ENCODE data around the gene CCDC137. TPM values are rescaled to one million over a fixed set of nuclear protein-coding genes. Genes with fewer than 3 reads are reported as not detected.

The CCDC137 gene
- total RNA-seq, 1 donor from 2014 or later: 33.8 TPM

GRCh38 chr17:81640011-81640410 is 26.5 kb upstream of the CCDC137 start:
- no peaks in the 10 kb centered on the region for H3K36me3 Mint-ChIP-seq (ENCODE audit: unreplicated experiment)
- no peak overlapping the region for H3K27ac Mint-ChIP-seq (ENCODE audit: unreplicated experiment)
- H3K4me3 Mint-ChIP-seq (ENCODE audit: unreplicated experiment): no peak overlapping the region
- DNase-seq: no peak
- peaks cover 4% of the 10 kb centered on the region for H3K27me3 Mint-ChIP-seq (ENCODE audit: unreplicated experiment)
- TF ChIP-seq, protein P1, sequence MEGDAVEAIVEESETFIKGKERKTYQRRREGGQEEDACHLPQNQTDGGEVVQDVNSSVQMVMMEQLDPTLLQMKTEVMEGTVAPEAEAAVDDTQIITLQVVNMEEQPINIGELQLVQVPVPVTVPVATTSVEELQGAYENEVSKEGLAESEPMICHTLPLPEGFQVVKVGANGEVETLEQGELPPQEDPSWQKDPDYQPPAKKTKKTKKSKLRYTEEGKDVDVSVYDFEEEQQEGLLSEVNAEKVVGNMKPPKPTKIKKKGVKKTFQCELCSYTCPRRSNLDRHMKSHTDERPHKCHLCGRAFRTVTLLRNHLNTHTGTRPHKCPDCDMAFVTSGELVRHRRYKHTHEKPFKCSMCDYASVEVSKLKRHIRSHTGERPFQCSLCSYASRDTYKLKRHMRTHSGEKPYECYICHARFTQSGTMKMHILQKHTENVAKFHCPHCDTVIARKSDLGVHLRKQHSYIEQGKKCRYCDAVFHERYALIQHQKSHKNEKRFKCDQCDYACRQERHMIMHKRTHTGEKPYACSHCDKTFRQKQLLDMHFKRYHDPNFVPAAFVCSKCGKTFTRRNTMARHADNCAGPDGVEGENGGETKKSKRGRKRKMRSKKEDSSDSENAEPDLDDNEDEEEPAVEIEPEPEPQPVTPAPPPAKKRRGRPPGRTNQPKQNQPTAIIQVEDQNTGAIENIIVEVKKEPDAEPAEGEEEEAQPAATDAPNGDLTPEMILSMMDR (IDR thresholded peaks at IDR 0.05; ENCODE audit: partially characterized antibody, unreplicated experiment): no peak
- peaks cover 2% of the 10 kb centered on the region for H3K4me1 Mint-ChIP-seq (ENCODE audit: low read depth, unreplicated experiment)
- peaks cover 2% of the 10 kb centered on the region for H3K9me3 Mint-ChIP-seq (ENCODE audit: unreplicated experiment)

DNA sequence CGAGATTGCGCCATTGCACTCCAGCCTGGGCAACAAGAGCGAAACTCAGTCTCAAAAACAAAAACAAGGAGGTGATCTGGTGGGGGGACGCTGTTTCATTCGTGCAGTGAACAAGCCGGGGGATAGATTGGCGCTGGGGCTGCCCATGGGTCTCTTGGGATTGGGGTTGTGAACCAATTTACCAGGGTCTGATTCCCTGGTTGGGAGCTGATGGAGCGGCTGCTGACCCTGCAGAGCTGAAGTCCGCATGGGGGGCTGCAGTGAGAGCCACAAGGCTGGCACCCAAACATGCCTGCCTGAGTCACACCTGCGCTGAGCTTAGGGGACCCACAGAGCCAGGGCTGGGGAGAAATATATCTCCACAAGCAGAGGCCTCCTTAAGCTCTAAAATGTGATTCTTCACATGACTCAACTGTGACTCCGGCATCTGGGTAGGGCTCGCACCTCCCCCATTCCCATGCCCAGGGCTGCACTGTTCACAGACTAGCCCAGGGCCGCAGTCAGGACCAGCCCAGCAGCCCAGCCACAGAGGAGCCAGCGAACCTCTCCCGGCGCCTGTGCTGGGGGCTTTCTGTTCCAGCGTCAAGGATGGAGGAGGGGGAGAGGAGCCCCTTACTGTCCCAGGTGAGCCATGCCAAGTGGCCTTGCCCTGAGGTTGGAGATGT is 24.6 kb upstream of the CCDC137 start:
- no peak for DNase-seq

GRCh38 chr17:81644496-81644895 is 22.0 kb upstream of the CCDC137 start:
- Mint-ChIP-seq H3K36me3 (ENCODE audit: unreplicated experiment) (no peaks in the 10 kb centered on the region), H3K9me3 (ENCODE audit: unreplicated experiment) (peaks cover 2% of the 10 kb centered on the region), H3K27ac (ENCODE audit: unreplicated experiment) (no peak overlapping the region), H3K4me3 (ENCODE audit: unreplicated experiment) (no peak overlapping the region), H3K4me1 (ENCODE audit: low read depth, unreplicated experiment) (no peaks in the 10 kb centered on the region), H3K27me3 (ENCODE audit: unreplicated experiment) (peaks cover 15% of the 10 kb centered on the region)
- no peak for DNase-seq
- TF ChIP-seq, protein P1 (IDR thresholded peaks at IDR 0.05; ENCODE audit: partially characterized antibody, unreplicated experiment): no peak

More for the DNA sequence above, 24.6 kb upstream of the CCDC137 start:
- Mint-ChIP-seq H3K27me3 (ENCODE audit: unreplicated experiment) (peaks cover 8% of the 10 kb centered on the region), H3K4me3 (ENCODE audit: unreplicated experiment) (no peak overlapping the region), H3K27ac (ENCODE audit: unreplicated experiment) (no peak overlapping the region), H3K36me3 (ENCODE audit: unreplicated experiment) (no peaks in the 10 kb centered on the region), H3K4me1 (ENCODE audit: low read depth, unreplicated experiment) (no peaks in the 10 kb centered on the region), H3K9me3 (ENCODE audit: unreplicated experiment) (no peaks in the 10 kb centered on the region)
- TF ChIP-seq, protein P1 (IDR thresholded peaks at IDR 0.05; ENCODE audit: partially characterized antibody, unreplicated experiment): no peak

GRCh38 chr17:81644976-81645952 is 21.3 kb upstream of the CCDC137 start:
- peaks cover 17% of the 10 kb centered on the region for H3K27me3 Mint-ChIP-seq (ENCODE audit: unreplicated experiment)
- no peaks in the 10 kb centered on the region for H3K36me3 Mint-ChIP-seq (ENCODE audit: unreplicated experiment)
- H3K4me1 Mint-ChIP-seq (ENCODE audit: low read depth, unreplicated experiment): no peaks in the 10 kb centered on the region
- no peak overlapping the region for H3K27ac Mint-ChIP-seq (ENCODE audit: unreplicated experiment)
- no peak for DNase-seq
- peaks cover 2% of the 10 kb centered on the region for H3K9me3 Mint-ChIP-seq (ENCODE audit: unreplicated experiment)
- TF ChIP-seq, protein P1 (IDR thresholded peaks at IDR 0.05; ENCODE audit: partially characterized antibody, unreplicated experiment): no peak
- H3K4me3 Mint-ChIP-seq (ENCODE audit: unreplicated experiment): no peak overlapping the region
